GM12891 (cell line): ENCODE measurements around the gene MTMR8.

ENCODE experiments used
- PAX5 ChIP-seq: IDR thresholded peaks from 2 replicates; pipeline ENCODE4 v1.6.1; 2011; ENCODE audit warnings: low read length, moderate library complexity, mild to moderate bottlenecking; ENCODE audit not compliant: insufficient read depth, severe bottlenecking
- POLR2A ChIP-seq: IDR thresholded peaks from 2 replicates; pipeline ENCODE4 v1.6.1; 2011; ENCODE audit warnings: low read depth, low read length, control low read depth
- POLR2AphosphoS5 ChIP-seq: IDR thresholded peaks from 2 replicates; pipeline ENCODE4 v1.6.1; 2011; ENCODE audit warnings: low read depth, low read length, control low read depth
- TAF1 ChIP-seq: IDR thresholded peaks from 2 replicates; pipeline ENCODE4 v1.6.1; 2011; ENCODE audit warnings: low read depth, low read length, control low read depth

- TF ChIP-seq POLR2AphosphoS5 (no peak), POLR2A (no peak), PAX5 (no peak), TAF1 (no peak)
Measured at GRCh38 chrX:64313624-64314023, 81.6 kb downstream of the MTMR8 start.
